Endothelial cell of umbilical vein (primary cell): ENCODE measurements around the gene IQGAP2. TPM values are rescaled to one million over a fixed set of nuclear protein-coding genes. Genes with fewer than 3 reads are reported as not detected.

Experiments
- BruUV-seq: library from RNA; stranded (reverse); fragments of 400-500 nt; replicated peaks from 2 replicates; lab custom pipeline; 2021; lab: Mats Ljungman, UMichigan
- CTCF ChIA-PET: fragments of 300-600, 350-600 bp; sonication (Branson Sonifier 250); formaldehyde crosslinking; loops from one replicate; lab custom pipeline; 2021; ENCODE audit warnings: antibody characterized with exemption, inconsistent platforms; lab: Charles Lee
- POLR2A ChIA-PET: fragments of 300-600, 350-600 bp; sonication (Branson Sonifier 250); formaldehyde crosslinking; loops from one replicate; lab custom pipeline; 2021; ENCODE audit warnings: antibody characterized with exemption, inconsistent platforms; lab: Charles Lee
- DNase-seq: peaks from one replicate; pipeline ENCODE4 v3.0.0-alpha.2; 2011; ENCODE audit warnings: low read depth, low spot score
- FAIRE-seq: peaks from 2 replicates; lab custom pipeline; 2011; peaks lifted over from hg19 to GRCh38; lab: Jason Lieb, UNC
- H2AFZ ChIP-seq: 2 replicates; pipeline ENCODE4 v1.6.0; 2012; ENCODE audit warnings: low read depth, low read length, control low read depth, inconsistent platforms
- H3K27ac ChIP-seq: 2 replicates; pipeline ENCODE4 v1.5.1; 2011; ENCODE audit warnings: low read depth, mild to moderate bottlenecking, control low read depth, low read length, moderate library complexity; ENCODE audit not compliant: insufficient read depth
- H3K27me3 ChIP-seq, 2 experiments: 2 replicates each; pipeline versions ENCODE4 v1.6.0 to v1.6.1; 2011; ENCODE audit warnings: low read length in 2 of 2, mixed read lengths in 1 of 2; ENCODE audit not compliant: control insufficient read depth in 2 of 2, insufficient read depth in 2 of 2
- H3K36me3 ChIP-seq, 2 experiments: 2 replicates in 1 of 2; 3 replicates in 1 of 2; pipeline ENCODE4 v1.5.1; 2011; ENCODE audit warnings: low read length in 2 of 2, mild to moderate bottlenecking in 1 of 2, moderate library complexity in 1 of 2; ENCODE audit not compliant: control insufficient read depth in 2 of 2, insufficient read depth in 2 of 2; ENCODE audit errors: extremely low read depth in 1 of 2
- H3K4me1 ChIP-seq: 3 replicates; pipeline ENCODE4 v1.5.1; 2011; ENCODE audit warnings: mild to moderate bottlenecking, low read length; ENCODE audit not compliant: control insufficient read depth, insufficient read depth; ENCODE audit errors: extremely low read depth
- H3K4me2 ChIP-seq: 2 replicates; pipeline ENCODE4 v1.6.1; 2011; ENCODE audit warnings: low read length, control low read depth, mixed read lengths; ENCODE audit not compliant: insufficient read depth
- H3K4me3 ChIP-seq, 3 experiments: fragments of 200-600 bp in 1 of 3; sonication (generic), shearing (Covaris generic) in 1 of 3; replicated peaks in 1 of 3; 2 replicates each; pipeline ENCODE4 v1.5.1; 2011 to 2016; ENCODE audit warnings: control low read depth in 3 of 3, low read length in 3 of 3, mild to moderate bottlenecking in 2 of 3, inconsistent platforms in 1 of 3, low read depth in 1 of 3, moderate library complexity in 1 of 3; ENCODE audit not compliant: insufficient read depth in 1 of 3
- H3K79me2 ChIP-seq: 2 replicates; pipeline ENCODE4 v1.6.0; 2012; ENCODE audit warnings: low read length, inconsistent platforms; ENCODE audit not compliant: control insufficient read depth, insufficient read depth
- H3K9ac ChIP-seq: replicated peaks from 2 replicates; pipeline ENCODE3; 2011; ENCODE audit warnings: low read length, control low read depth; ENCODE audit not compliant: insufficient read depth; ENCODE audit errors: extremely low read depth
- H3K9me1 ChIP-seq: replicated peaks from 3 replicates; pipeline ENCODE4 v1.6.0; 2011; ENCODE audit warnings: mild to moderate bottlenecking, low read length; ENCODE audit not compliant: control insufficient read depth, insufficient read depth; ENCODE audit errors: extremely low read depth
- H3K9me3 ChIP-seq: replicated peaks from 2 replicates; pipeline ENCODE4 v1.5.1; 2012; ENCODE audit warnings: low read length, inconsistent platforms; ENCODE audit not compliant: control insufficient read depth, insufficient read depth
- H4K20me1 ChIP-seq: replicated peaks from 2 replicates; pipeline ENCODE3; 2011; ENCODE audit warnings: mild to moderate bottlenecking, low read length; ENCODE audit not compliant: control insufficient read depth, insufficient read depth; ENCODE audit errors: extremely low read depth
- MAX ChIP-seq: IDR thresholded peaks from 2 replicates; pipeline ENCODE4 v1.6.1; 2011; ENCODE audit not compliant: insufficient read depth, insufficient read length
- POLR2AphosphoS5 ChIP-seq: IDR thresholded peaks from 2 replicates; pipeline ENCODE4 v1.6.1; 2012; ENCODE audit warnings: low read depth, mild to moderate bottlenecking, control low read depth, low read length, moderate library complexity; ENCODE audit not compliant: insufficient read depth
- dilution Hi-C: fragments of 300-500 bp; cut with MboI; formaldehyde crosslinking; loops from one replicate; pipeline ENCODE4 v1.15.0; 2019; ENCODE audit warnings: low sequenced_read_pairs; ENCODE audit not compliant: extremely low pct_ligation_motif_present
- intact Hi-C: fragments of 100-400 bp; cut with micrococcal nuclease; formaldehyde crosslinking; loops from one replicate; pipeline ENCODE4 v1.10.0; 2022
- polyA plus RNA-seq, 4 experiments: library from polyadenylated mRNA; depleted of rRNA in 3 of 4; stranded (reverse) in 3 of 4; unstranded in 1 of 4; fragments of >200 nt; gene quantifications; 2 replicates each; pipeline versions ENCODE4 v1.2.1 to v1.2.3, GENCODE V29; 2011 to 2012; ENCODE audit warnings: missing spikeins in 1 of 4
- total RNA-seq: library from RNA; stranded (reverse); gene quantifications from 2 replicates; pipeline ENCODE4 v1.2.3, GENCODE V29; 2021

IQGAP2 gene
- total and polyA plus RNA-seq, 2 donors (not counting 3 experiments of a cell fraction or from before 2014, with no cell fraction given): 4.5 to 4.7 TPM

GRCh38 chr5:76499507-76500161, 96.5 kb downstream of the IQGAP2 start:
- H3K79me2 ChIP-seq: no peaks in the 10 kb centered on the region
- intact Hi-C loops (no loop called here), dilution Hi-C loops (no loop called here)
- H3K27ac ChIP-seq: no peak overlapping the region
- BruUV-seq: no TSS peak
- CTCF ChIA-PET: no interaction called here
- FAIRE-seq (no peak), DNase-seq (no peak)
- POLR2A ChIA-PET: no interaction called here
- no peak overlapping the region for H3K4me2 ChIP-seq
- no peaks in the 10 kb centered on the region for H3K4me1 ChIP-seq
- H2AFZ ChIP-seq: no peak overlapping the region
- no peak overlapping the region for H3K9ac ChIP-seq
- no peak for TF ChIP-seq POLR2AphosphoS5
- no peaks in the 10 kb centered on the region for H3K9me3 ChIP-seq
- H3K27me3 ChIP-seq: peaks cover 3 to 5% of the 10 kb centered on the region in 2 experiments
- no peaks in the 10 kb centered on the region for H4K20me1 ChIP-seq
- no peaks in the 10 kb centered on the region for H3K9me1 ChIP-seq
- H3K4me3 ChIP-seq: no peak overlapping the region
- H3K36me3 ChIP-seq: no peaks in the 10 kb centered on the region

- FAIRE-seq (no peak), DNase-seq (no peak)
- no peak overlapping the region for H3K4me2 ChIP-seq
- CTCF ChIA-PET: no interaction called here
- H3K9ac ChIP-seq: no peak overlapping the region
- BruUV-seq: no TSS peak
- H3K4me1 ChIP-seq: no peaks in the 10 kb centered on the region
- H3K36me3 ChIP-seq: no peaks in the 10 kb centered on the region
- POLR2A ChIA-PET: no interaction called here
- no peak for TF ChIP-seq MAX
- no peaks in the 10 kb centered on the region for H3K79me2 ChIP-seq
- H2AFZ ChIP-seq: no peak overlapping the region
- H3K9me1 ChIP-seq: no peaks in the 10 kb centered on the region
- dilution Hi-C loops (no loop called here), intact Hi-C loops (no loop called here)
- no peaks in the 10 kb centered on the region for H3K9me3 ChIP-seq
- no peak overlapping the region for H3K4me3 ChIP-seq
- peaks cover 2 to 3% of the 10 kb centered on the region in 2 experiments for H3K27me3 ChIP-seq
- H4K20me1 ChIP-seq: no peaks in the 10 kb centered on the region
- H3K27ac ChIP-seq: no peak overlapping the region
Observed at GRCh38 chr5:76500633-76501393, 97.7 kb downstream of the IQGAP2 start.
